ENCODE measurements around the gene ZPR1.
A peak's percentile ranks its signal among the peaks of the same experiment; 100 is the strongest.

The ZPR1 gene

DNA sequence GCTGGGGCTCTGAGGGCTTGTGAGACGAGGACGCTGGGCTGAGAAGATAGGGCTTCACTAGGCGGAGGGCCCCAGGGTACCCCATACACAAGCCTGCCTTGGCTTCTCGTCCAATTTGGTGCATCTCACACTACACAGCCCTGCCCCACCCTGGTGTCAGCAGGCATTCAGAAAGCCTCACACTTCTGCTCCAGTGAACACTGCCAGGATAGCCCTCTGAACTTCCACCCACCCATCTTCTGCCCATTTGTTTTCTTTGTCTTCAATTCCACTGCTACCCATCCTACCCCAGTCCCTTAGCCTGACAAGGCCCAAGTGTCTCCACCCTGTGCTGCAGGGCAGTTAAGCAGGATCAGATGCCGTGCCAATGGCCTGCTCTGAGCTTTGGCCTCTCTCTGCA lies 13.2 kb downstream of the ZPR1 start:
- Histone ChIP-seq H3K9me3 (ENCODE audit: insufficient read depth, low read length) (no peaks in the 10 kb centered on the region), H3K27me3 (ENCODE audit: low read length) (no peaks in the 10 kb centered on the region), H3K9me2 (replicated peaks; ENCODE audit: insufficient read depth, low read length) (no peaks in the 10 kb centered on the region), H3K27ac (ENCODE audit: low read depth, low read length) (peak overlapping the region; percentile 92; the same call in 1 of the 2 replicates), H3K36me3 (ENCODE audit: low read length) (peaks cover 11% of the 10 kb centered on the region; the same call in 1 of the 2 replicates), H4K20me1 (ENCODE audit: low read depth, low read length) (no peaks in the 10 kb centered on the region), H3K4me3 (ENCODE audit: insufficient read depth, low read length, poor library complexity, severe bottlenecking) (no peak overlapping the region), H3K4me2 (ENCODE audit: low read depth, low read length, poor library complexity, severe bottlenecking) (no peak overlapping the region), H2AFZ (ENCODE audit: low read depth, low read length, severe bottlenecking) (no peak overlapping the region), H3F3A (ENCODE audit: insufficient read depth) (peaks cover 39% of the 10 kb centered on the region), H3K79me2 (ENCODE audit: insufficient read depth, low read length) (peaks cover 25% of the 10 kb centered on the region), H3K9ac (ENCODE audit: low read length) (peak overlapping the region; percentile 80; the same call in 1 of the 2 replicates)
- no peak for TF ChIP-seq EZH2phosphoT487 (conservative IDR thresholded peaks at IDR 0.05; ENCODE audit: low read length)
- TF ChIP-seq, protein P1, sequence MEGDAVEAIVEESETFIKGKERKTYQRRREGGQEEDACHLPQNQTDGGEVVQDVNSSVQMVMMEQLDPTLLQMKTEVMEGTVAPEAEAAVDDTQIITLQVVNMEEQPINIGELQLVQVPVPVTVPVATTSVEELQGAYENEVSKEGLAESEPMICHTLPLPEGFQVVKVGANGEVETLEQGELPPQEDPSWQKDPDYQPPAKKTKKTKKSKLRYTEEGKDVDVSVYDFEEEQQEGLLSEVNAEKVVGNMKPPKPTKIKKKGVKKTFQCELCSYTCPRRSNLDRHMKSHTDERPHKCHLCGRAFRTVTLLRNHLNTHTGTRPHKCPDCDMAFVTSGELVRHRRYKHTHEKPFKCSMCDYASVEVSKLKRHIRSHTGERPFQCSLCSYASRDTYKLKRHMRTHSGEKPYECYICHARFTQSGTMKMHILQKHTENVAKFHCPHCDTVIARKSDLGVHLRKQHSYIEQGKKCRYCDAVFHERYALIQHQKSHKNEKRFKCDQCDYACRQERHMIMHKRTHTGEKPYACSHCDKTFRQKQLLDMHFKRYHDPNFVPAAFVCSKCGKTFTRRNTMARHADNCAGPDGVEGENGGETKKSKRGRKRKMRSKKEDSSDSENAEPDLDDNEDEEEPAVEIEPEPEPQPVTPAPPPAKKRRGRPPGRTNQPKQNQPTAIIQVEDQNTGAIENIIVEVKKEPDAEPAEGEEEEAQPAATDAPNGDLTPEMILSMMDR (IDR thresholded peaks at IDR 0.05; ENCODE audit: insufficient read depth, low read length, poor library complexity, severe bottlenecking) = no peak

GRCh38 chr11:116773203-116774097 lies 14.4 kb downstream of the ZPR1 start:
- H3K27ac ChIP-seq (ENCODE audit: low read depth, low read length) = peak overlapping the region; percentile 92
- TF ChIP-seq, protein P1 (IDR thresholded peaks at IDR 0.05; ENCODE audit: insufficient read depth, low read length, poor library complexity, severe bottlenecking) = no peak
- no peak for TF ChIP-seq EZH2phosphoT487 (conservative IDR thresholded peaks at IDR 0.05; ENCODE audit: low read length)
- peak overlapping the region; percentile 74 for H3K4me2 ChIP-seq (ENCODE audit: low read depth, low read length, poor library complexity, severe bottlenecking)
- peak overlapping the region; percentile 39 for H2AFZ ChIP-seq (ENCODE audit: low read depth, low read length, severe bottlenecking)
- peak overlapping the region; percentile 73 for H3K4me3 ChIP-seq (ENCODE audit: insufficient read depth, low read length, poor library complexity, severe bottlenecking)
- H3K27me3 ChIP-seq (ENCODE audit: low read length) = no peaks in the 10 kb centered on the region
- peaks cover 25% of the 10 kb centered on the region for H3K79me2 ChIP-seq (ENCODE audit: insufficient read depth, low read length)
- H4K20me1 ChIP-seq (ENCODE audit: low read depth, low read length) = no peaks in the 10 kb centered on the region
- H3K36me3 ChIP-seq (ENCODE audit: low read length) = peaks cover 4% of the 10 kb centered on the region; the same call in 1 of the 2 replicates
- peaks cover 39% of the 10 kb centered on the region for H3F3A ChIP-seq (ENCODE audit: insufficient read depth)
- H3K9ac ChIP-seq (ENCODE audit: low read length) = peak overlapping the region; percentile 80
- no peaks in the 10 kb centered on the region for H3K9me2 ChIP-seq (replicated peaks; ENCODE audit: insufficient read depth, low read length)
- no peaks in the 10 kb centered on the region for H3K9me3 ChIP-seq (ENCODE audit: insufficient read depth, low read length)

- Histone ChIP-seq H3K9ac (ENCODE audit: low read length) (peak within 1 kb of the TSS; percentile 83), H3K9me2 (replicated peaks; ENCODE audit: insufficient read depth, low read length) (no peaks in the 10 kb centered on the region), H3K4me2 (ENCODE audit: low read depth, low read length, poor library complexity, severe bottlenecking) (peak within 1 kb of the TSS; percentile 94), H3K27me3 (ENCODE audit: low read length) (no peaks in the 10 kb centered on the region), H4K20me1 (ENCODE audit: low read depth, low read length) (no peaks in the 10 kb centered on the region), H3F3A (ENCODE audit: insufficient read depth) (peaks cover 35% of the 10 kb centered on the region), H3K79me2 (ENCODE audit: insufficient read depth, low read length) (peaks cover 25% of the 10 kb centered on the region), H3K4me3 (ENCODE audit: insufficient read depth, low read length, poor library complexity, severe bottlenecking) (peak within 1 kb of the TSS; percentile 73), H3K9me3 (ENCODE audit: insufficient read depth, low read length) (no peaks in the 10 kb centered on the region), H2AFZ (ENCODE audit: low read depth, low read length, severe bottlenecking) (peak within 1 kb of the TSS; percentile 72), H3K27ac (ENCODE audit: low read depth, low read length) (peak within 1 kb of the TSS; percentile 92), H3K36me3 (ENCODE audit: low read length) (peaks cover 9% of the 10 kb centered on the region; the same call in 1 of the 2 replicates)
- TF ChIP-seq EZH2phosphoT487 (conservative IDR thresholded peaks at IDR 0.05; ENCODE audit: low read length) = no peak
- TF ChIP-seq, protein P1 (IDR thresholded peaks at IDR 0.05; ENCODE audit: insufficient read depth, low read length, poor library complexity, severe bottlenecking) = no peak
Observed at GRCh38 chr11:116772443-116773202, 15.2 kb downstream of the ZPR1 start, which contains the start of gene BUD13. BUD13 (minus strand) TSS chr11:116772987; CDS start chr11:116772964, 23 bp downstream.

All from SU-DHL-6 (cell line).